ENCODE measurements around the gene B3GALT6.

DNA sequence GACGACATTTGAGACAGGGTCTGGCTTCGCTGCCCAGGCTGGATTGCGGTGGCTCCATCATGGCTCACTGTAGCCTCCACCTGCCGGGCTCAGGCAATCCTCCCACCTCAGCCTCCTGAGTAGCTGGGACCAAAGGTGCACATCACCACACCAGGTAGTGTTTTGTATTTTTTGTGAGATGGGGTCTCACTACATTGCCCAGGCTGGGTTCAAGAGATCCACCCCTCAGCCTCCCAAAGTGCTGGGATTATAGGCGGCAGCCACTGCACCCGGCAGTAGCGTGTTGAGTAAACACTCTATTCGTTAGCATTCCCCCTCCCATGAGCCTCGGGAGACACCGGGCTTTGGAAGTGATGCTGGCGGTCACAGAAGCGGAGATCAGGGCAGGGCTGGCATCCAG lies 21.3 kb downstream of the B3GALT6 start:
- TF ChIP-seq, protein P1, sequence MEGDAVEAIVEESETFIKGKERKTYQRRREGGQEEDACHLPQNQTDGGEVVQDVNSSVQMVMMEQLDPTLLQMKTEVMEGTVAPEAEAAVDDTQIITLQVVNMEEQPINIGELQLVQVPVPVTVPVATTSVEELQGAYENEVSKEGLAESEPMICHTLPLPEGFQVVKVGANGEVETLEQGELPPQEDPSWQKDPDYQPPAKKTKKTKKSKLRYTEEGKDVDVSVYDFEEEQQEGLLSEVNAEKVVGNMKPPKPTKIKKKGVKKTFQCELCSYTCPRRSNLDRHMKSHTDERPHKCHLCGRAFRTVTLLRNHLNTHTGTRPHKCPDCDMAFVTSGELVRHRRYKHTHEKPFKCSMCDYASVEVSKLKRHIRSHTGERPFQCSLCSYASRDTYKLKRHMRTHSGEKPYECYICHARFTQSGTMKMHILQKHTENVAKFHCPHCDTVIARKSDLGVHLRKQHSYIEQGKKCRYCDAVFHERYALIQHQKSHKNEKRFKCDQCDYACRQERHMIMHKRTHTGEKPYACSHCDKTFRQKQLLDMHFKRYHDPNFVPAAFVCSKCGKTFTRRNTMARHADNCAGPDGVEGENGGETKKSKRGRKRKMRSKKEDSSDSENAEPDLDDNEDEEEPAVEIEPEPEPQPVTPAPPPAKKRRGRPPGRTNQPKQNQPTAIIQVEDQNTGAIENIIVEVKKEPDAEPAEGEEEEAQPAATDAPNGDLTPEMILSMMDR (IDR thresholded peaks at IDR 0.05): no peak
- TF ChIP-seq POLR2A (IDR thresholded peaks at IDR 0.05): no peak
